ENCODE measurements around the gene LCN15. TPM values are rescaled to one million over a fixed set of nuclear protein-coding genes. Genes with fewer than 3 reads are reported as not detected.

Gene LCN15
- total and polyA plus RNA-seq, 10 of the 15 experiments (the other 5 are each of a cell fraction or from before 2014, with no cell fraction given), result 0.37 to 0.50 TPM; not detected in 8

DNA sequence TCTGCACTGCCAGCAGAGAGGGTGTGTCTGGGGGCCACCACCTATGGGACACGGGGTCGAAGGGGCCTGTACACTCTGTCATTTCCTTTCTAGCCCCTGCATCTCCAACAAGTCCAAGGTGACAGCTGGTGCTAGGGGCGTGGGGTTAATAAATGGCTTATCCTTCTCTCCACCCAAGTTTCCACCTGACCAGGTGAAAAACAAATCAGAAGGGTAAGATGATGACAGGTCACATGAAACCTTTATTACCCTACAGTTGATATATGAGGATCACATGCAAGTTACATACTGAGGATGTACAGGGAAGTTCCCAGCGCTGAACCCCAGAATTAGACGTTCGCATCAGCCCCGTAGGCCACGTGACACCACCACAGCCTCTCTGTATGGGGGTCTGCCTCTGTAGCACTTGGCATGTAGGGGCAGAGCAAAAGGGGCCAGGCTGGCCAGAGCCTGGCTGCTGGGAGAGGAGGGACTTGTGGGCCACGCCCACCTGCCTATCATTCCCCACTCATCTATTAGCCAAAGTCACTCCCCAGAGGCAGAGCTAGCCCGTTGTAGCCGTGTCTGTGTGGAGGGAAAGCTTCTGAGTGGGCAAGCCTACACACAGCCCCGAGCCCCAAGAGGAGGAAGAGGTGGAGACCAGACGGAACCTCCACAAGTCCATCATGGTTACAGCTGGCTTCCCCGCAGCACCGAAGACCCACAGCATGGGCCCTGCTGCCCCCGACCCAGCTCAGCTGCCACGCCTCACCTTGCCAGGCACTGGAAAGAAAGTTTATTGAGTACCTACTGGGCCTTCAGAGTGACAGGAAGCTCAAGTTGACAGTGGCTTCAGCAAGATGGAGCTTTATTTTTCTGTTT lies 29.0 kb upstream of the LCN15 start:
- BruUV-seq (replicated peaks), result no TSS peak
- RAD21 ChIA-PET (ENCODE audit: unreplicated experiment), result interaction anchor here (0.8 to 1.2 kb wide), 5 partner anchors 19 to 242 kb away, joined by 3 to 4 read pairs (median 3); partner anchors contain the start of gene AJM1
- TF ChIP-seq CEBPB (IDR thresholded peaks at IDR 0.05; ENCODE audit: borderline replicate concordance in 1 of 2, low read depth in 2 of 2, low read length in 2 of 2), result no peak
- TF ChIP-seq TAF1 (IDR thresholded peaks at IDR 0.05; ENCODE audit: borderline replicate concordance, low read depth, low read length), result no peak
- TF ChIP-seq MYB (IDR thresholded peaks at IDR 0.05; ENCODE audit: borderline replicate concordance, low read depth, low read length), result no peak
- no peak for TF ChIP-seq MEF2A (IDR thresholded peaks at IDR 0.05; ENCODE audit: insufficient read depth, low read depth, low read length)
- no peak for TF ChIP-seq RFX5 (IDR thresholded peaks at IDR 0.05; ENCODE audit: low read depth, low read length)
- TF ChIP-seq, protein P1, sequence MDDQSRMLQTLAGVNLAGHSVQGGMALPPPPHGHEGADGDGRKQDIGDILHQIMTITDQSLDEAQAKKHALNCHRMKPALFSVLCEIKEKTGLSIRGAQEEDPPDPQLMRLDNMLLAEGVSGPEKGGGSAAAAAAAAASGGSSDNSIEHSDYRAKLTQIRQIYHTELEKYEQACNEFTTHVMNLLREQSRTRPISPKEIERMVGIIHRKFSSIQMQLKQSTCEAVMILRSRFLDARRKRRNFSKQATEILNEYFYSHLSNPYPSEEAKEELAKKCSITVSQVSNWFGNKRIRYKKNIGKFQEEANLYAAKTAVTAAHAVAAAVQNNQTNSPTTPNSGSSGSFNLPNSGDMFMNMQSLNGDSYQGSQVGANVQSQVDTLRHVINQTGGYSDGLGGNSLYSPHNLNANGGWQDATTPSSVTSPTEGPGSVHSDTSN (IDR thresholded peaks at IDR 0.05; ENCODE audit: insufficient replicate concordance, low read depth, low read length), result peak; percentile 67
- TF ChIP-seq, protein P2, sequence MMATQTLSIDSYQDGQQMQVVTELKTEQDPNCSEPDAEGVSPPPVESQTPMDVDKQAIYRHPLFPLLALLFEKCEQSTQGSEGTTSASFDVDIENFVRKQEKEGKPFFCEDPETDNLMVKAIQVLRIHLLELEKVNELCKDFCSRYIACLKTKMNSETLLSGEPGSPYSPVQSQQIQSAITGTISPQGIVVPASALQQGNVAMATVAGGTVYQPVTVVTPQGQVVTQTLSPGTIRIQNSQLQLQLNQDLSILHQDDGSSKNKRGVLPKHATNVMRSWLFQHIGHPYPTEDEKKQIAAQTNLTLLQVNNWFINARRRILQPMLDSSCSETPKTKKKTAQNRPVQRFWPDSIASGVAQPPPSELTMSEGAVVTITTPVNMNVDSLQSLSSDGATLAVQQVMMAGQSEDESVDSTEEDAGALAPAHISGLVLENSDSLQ (IDR thresholded peaks at IDR 0.05), result peak; percentile 86
- no peak for TF ChIP-seq IRF4 (IDR thresholded peaks at IDR 0.05; ENCODE audit: low read depth, low read length)
- TF ChIP-seq ZNF207 (IDR thresholded peaks at IDR 0.05; ENCODE audit: borderline replicate concordance), result no peak
- TF ChIP-seq, protein P3, sequence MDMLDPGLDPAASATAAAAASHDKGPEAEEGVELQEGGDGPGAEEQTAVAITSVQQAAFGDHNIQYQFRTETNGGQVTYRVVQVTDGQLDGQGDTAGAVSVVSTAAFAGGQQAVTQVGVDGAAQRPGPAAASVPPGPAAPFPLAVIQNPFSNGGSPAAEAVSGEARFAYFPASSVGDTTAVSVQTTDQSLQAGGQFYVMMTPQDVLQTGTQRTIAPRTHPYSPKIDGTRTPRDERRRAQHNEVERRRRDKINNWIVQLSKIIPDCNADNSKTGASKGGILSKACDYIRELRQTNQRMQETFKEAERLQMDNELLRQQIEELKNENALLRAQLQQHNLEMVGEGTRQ (IDR thresholded peaks at IDR 0.05; ENCODE audit: borderline replicate concordance, low read depth, low read length), result no peak
- TF ChIP-seq, protein P4, sequence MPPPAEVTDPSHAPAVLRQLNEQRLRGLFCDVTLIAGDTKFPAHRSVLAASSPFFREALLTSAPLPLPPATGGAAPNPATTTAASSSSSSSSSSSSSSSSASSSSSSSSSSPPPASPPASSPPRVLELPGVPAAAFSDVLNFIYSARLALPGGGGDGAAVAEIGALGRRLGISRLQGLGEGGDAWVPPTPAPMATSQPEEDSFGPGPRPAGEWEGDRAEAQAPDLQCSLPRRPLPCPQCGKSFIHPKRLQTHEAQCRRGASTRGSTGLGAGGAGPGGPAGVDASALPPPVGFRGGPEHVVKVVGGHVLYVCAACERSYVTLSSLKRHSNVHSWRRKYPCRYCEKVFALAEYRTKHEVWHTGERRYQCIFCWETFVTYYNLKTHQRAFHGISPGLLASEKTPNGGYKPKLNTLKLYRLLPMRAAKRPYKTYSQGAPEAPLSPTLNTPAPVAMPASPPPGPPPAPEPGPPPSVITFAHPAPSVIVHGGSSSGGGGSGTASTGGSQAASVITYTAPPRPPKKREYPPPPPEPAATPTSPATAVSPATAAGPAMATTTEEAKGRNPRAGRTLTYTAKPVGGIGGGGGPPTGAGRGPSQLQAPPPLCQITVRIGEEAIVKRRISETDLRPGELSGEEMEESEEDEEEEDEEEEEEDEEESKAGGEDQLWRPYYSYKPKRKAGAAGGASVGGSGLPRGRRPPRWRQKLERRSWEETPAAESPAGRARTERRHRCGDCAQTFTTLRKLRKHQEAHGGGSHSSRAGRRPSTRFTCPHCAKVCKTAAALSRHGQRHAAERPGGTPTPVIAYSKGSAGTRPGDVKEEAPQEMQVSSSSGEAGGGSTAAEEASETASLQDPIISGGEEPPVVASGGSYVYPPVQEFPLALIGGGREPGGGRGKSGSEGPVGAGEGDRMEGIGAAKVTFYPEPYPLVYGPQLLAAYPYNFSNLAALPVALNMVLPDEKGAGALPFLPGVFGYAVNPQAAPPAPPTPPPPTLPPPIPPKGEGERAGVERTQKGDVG (CRISPR knock-in tag; IDR thresholded peaks at IDR 0.05), result no peak
- TF ChIP-seq, protein P5, sequence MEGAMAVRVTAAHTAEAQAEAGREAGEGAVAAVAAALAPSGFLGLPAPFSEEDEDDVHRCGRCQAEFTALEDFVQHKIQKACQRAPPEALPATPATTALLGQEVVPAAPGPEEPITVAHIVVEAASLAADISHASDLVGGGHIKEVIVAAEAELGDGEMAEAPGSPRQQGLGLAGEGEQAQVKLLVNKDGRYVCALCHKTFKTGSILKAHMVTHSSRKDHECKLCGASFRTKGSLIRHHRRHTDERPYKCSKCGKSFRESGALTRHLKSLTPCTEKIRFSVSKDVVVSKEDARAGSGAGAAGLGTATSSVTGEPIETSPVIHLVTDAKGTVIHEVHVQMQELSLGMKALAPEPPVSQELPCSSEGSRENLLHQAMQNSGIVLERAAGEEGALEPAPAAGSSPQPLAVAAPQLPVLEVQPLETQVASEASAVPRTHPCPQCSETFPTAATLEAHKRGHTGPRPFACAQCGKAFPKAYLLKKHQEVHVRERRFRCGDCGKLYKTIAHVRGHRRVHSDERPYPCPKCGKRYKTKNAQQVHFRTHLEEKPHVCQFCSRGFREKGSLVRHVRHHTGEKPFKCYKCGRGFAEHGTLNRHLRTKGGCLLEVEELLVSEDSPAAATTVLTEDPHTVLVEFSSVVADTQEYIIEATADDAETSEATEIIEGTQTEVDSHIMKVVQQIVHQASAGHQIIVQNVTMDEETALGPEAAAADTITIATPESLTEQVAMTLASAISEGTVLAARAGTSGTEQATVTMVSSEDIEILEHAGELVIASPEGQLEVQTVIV (IDR thresholded peaks at IDR 0.05; ENCODE audit: borderline replicate concordance, partially characterized antibody), result no peak

More for the DNA sequence above, 29.0 kb upstream of the LCN15 start:
- Histone ChIP-seq H3K4me2 (ENCODE audit: control insufficient read depth, insufficient read depth) (no peak overlapping the region), H3K27ac (ENCODE audit: control insufficient read depth, insufficient read depth) (no peak overlapping the region), H3K9ac (ENCODE audit: control insufficient read depth, insufficient read depth, low read length) (no peak overlapping the region), H2AFZ (ENCODE audit: control insufficient read depth, low read depth, low read length) (no peak overlapping the region), H3K4me3 (no peak overlapping the region), H3K79me2 (ENCODE audit: control insufficient read depth, insufficient read depth, low read length) (peaks cover 2% of the 10 kb centered on the region; the same call in 1 of the 2 replicates), H3K4me1 (ENCODE audit: control insufficient read depth, insufficient read depth, low read length) (peaks cover 7% of the 10 kb centered on the region), H3K9me3 (replicated peaks; ENCODE audit: control insufficient read depth, insufficient read depth, low read length) (no peaks in the 10 kb centered on the region), H3K36me3 (ENCODE audit: control insufficient read depth in 2 of 2, insufficient read depth in 2 of 2, low read length in 1 of 2) (no peaks in the 10 kb centered on the region), H3K27me3 (replicated peaks in 1 of 2; ENCODE audit: control insufficient read depth in 2 of 2, insufficient read depth in 2 of 2, low read length in 1 of 2) (no peaks in the 10 kb centered on the region), H4K20me1 (ENCODE audit: control insufficient read depth, insufficient read depth) (peaks cover 2% of the 10 kb centered on the region; the same call in 1 of the 2 replicates)
- CTCF ChIA-PET, result interaction anchor here (0.6 to 3.3 kb wide), 13 partner anchors 10 to 275 kb away, joined by 3 to 27 read pairs (median 6); no protein-coding TSS in a partner anchor
- intact Hi-C loops (cut with micrococcal nuclease; ENCODE audit: unreplicated experiment), result loop anchor here (10.0 kb wide), 1 partner anchor 151 kb away; the partner anchor contains the start of genes C8G and FBXW5
- no peak for DNase-seq (ENCODE audit: low read depth, low spot score)
- in situ Hi-C loops (cut with MboI), result no loop called here
- no peak for FAIRE-seq
- POLR2A ChIA-PET, result interaction anchor here (0.5 to 1.3 kb wide), 2 partner anchors 242 to 629 kb away, joined by 3 read pairs; no protein-coding TSS in a partner anchor
- no peak for ATAC-seq
- WGBS (ENCODE audit: insufficient coverage, insufficient replicate concordance, low lambda C conversion rate, missing lambda C conversion rate), result 76% methylated on average over 17 of the region's 17 CpGs
- SMC1A ChIA-PET (ENCODE audit: uncharacterized antibody, unreplicated experiment), result interaction anchor here (0.7 kb wide), 1 partner anchor 242 kb away, joined by 3 read pairs; no protein-coding TSS in a partner anchor
